ENCODE data around the gene KCTD14.

- TF ChIP-seq CTCF (IDR thresholded peaks at IDR 0.05) (no peak), POLR2A (IDR thresholded peaks at IDR 0.05) (no peak), POLR2AphosphoS5 (IDR thresholded peaks at IDR 0.05) (no peak)
Measured at GRCh38 chr11:78069465-78069864, 46.4 kb upstream of the KCTD14 start.
